Erythroblast (primary cell): ENCODE results near the gene OR10A5.

ENCODE experiments used
- GATA1 ChIP-seq: IDR thresholded peaks from 2 replicates; pipeline ENCODE4 v1.6.1; 2011; ENCODE audit warnings: low read depth, mild to moderate bottlenecking, control low read depth, low read length, moderate library complexity
- POLR2A ChIP-seq: IDR thresholded peaks from 2 replicates; pipeline ENCODE4 v1.6.1; 2011; ENCODE audit warnings: mild to moderate bottlenecking, low read length

- TF ChIP-seq POLR2A: no peak
- TF ChIP-seq GATA1: no peak
Measured at GRCh38 chr11:6876325-6876724, 30.8 kb downstream of the OR10A5 start, which contains the start of gene OR10A4.
